IMR-90 (cell line): ENCODE results near the gene FLT1. TPM values are rescaled to one million over a fixed set of nuclear protein-coding genes. Genes with fewer than 3 reads are reported as not detected.

Source experiments
- ATAC-seq: fragments of 200-7000 bp; cut with Tn5 transposase; 2 replicates; pipeline ENCODE4 v1.9.1; 2020; ENCODE audit warnings: low read depth, mild to moderate bottlenecking, moderate library complexity
- BruUV-seq: library from RNA; stranded (reverse); fragments of 400-500 nt; replicated peaks from 2 replicates; lab custom pipeline; 2021; lab: Mats Ljungman, UMichigan
- CTCF ChIA-PET: fragments of 300-600 bp; formaldehyde crosslinking; extraction: SDS; loops from one replicate; lab custom pipeline; 2021; ENCODE audit warnings: antibody characterized with exemption; lab: Yijun Ruan, JAX
- POLR2A ChIA-PET: fragments of 300-600 bp; sonication (Branson Sonifier 250); formaldehyde crosslinking; loops from one replicate; lab custom pipeline; 2022; ENCODE audit warnings: antibody characterized with exemption; ENCODE audit not compliant: unreplicated experiment; lab: Charles Lee
- DNase-seq: peaks from one replicate; pipeline ENCODE4 v3.0.0; 2013
- H2AFZ ChIP-seq: replicated peaks from 2 replicates; pipeline ENCODE3; 2013; ENCODE audit warnings: low read length, mild to moderate bottlenecking; ENCODE audit not compliant: poor library complexity
- H2AK5ac ChIP-seq: 2 replicates; pipeline ENCODE4 v1.6.1; 2013; ENCODE audit warnings: low read depth, low read length, inconsistent platforms
- H2AK9ac ChIP-seq: replicated peaks from 2 replicates; pipeline ENCODE3; 2013; ENCODE audit warnings: mild to moderate bottlenecking, low read depth, low read length, moderate library complexity; ENCODE audit not compliant: poor library complexity
- H2BK120ac ChIP-seq: 2 replicates; pipeline ENCODE4 v1.6.1; 2013; ENCODE audit warnings: low read depth, low read length, inconsistent platforms
- H2BK15ac ChIP-seq: 3 replicates; pipeline ENCODE4 v1.6.1; 2013; ENCODE audit warnings: low read depth, low read length, inconsistent platforms
- H2BK20ac ChIP-seq: 2 replicates; pipeline ENCODE4 v1.6.1; 2013; ENCODE audit warnings: low read depth, mild to moderate bottlenecking, inconsistent platforms, low read length, moderate library complexity
- H2BK5ac ChIP-seq: 2 replicates; pipeline ENCODE4 v1.6.1; 2013; ENCODE audit warnings: mild to moderate bottlenecking, low read depth, low read length, inconsistent platforms; ENCODE audit not compliant: poor library complexity, severe bottlenecking
- H3K14ac ChIP-seq: replicated peaks from 2 replicates; pipeline ENCODE4 v1.6.1; 2013; ENCODE audit warnings: low read depth, low read length, inconsistent platforms
- H3K18ac ChIP-seq: 2 replicates; pipeline ENCODE4 v1.6.1; 2013; ENCODE audit warnings: low read depth, low read length, control low read depth
- H3K23ac ChIP-seq: 2 replicates; pipeline ENCODE4 v1.6.1; 2013; ENCODE audit warnings: low read depth, low read length, inconsistent platforms
- H3K27ac ChIP-seq: 2 replicates; pipeline ENCODE4 v1.5.1; 2013; ENCODE audit warnings: mild to moderate bottlenecking, control low read depth, low read length; ENCODE audit not compliant: insufficient read depth
- H3K27me3 ChIP-seq: 2 replicates; pipeline ENCODE4 v1.6.1; 2013; ENCODE audit warnings: low read length; ENCODE audit not compliant: control insufficient read depth, insufficient read depth
- H3K36me3 ChIP-seq: 2 replicates; pipeline ENCODE4 v1.6.1; 2013; ENCODE audit warnings: low read length, mixed read lengths; ENCODE audit not compliant: control insufficient read depth, insufficient read depth
- H3K4ac ChIP-seq: 2 replicates; pipeline ENCODE4 v1.6.1; 2013; ENCODE audit warnings: low read depth, low read length, inconsistent platforms
- H3K4me1 ChIP-seq: 2 replicates; pipeline ENCODE4 v1.6.1; 2013; ENCODE audit warnings: low read length, mixed read lengths; ENCODE audit not compliant: control insufficient read depth, insufficient read depth
- H3K4me2 ChIP-seq: 2 replicates; pipeline ENCODE4 v1.6.1; 2013; ENCODE audit warnings: low read depth, mild to moderate bottlenecking, control low read depth, low read length, moderate library complexity
- H3K4me3 ChIP-seq: 2 replicates; pipeline ENCODE4 v1.5.1; 2013; ENCODE audit warnings: low read depth, mild to moderate bottlenecking, control low read depth, low read length, moderate library complexity; ENCODE audit not compliant: insufficient read depth
- H3K56ac ChIP-seq: 2 replicates; pipeline ENCODE4 v1.6.1; 2013; ENCODE audit warnings: low read length, inconsistent platforms; ENCODE audit not compliant: insufficient read depth; ENCODE audit errors: extremely low read depth
- H3K79me1 ChIP-seq, 2 experiments: 2 replicates each; pipeline ENCODE4 v1.6.1; 2013; ENCODE audit warnings: low read length in 2 of 2, inconsistent platforms in 1 of 2, low read depth in 1 of 2
- H3K9ac ChIP-seq: 2 replicates; pipeline ENCODE4 v1.6.1; 2013; ENCODE audit warnings: low read depth, low read length, control low read depth
- H3K9me1 ChIP-seq: 2 replicates; pipeline ENCODE4 v1.6.1; 2013; ENCODE audit warnings: low read length, inconsistent platforms; ENCODE audit not compliant: insufficient read depth
- H3K9me3 ChIP-seq: 2 replicates; pipeline ENCODE4 v1.6.1; 2013; ENCODE audit warnings: low read length; ENCODE audit not compliant: control insufficient read depth, insufficient read depth
- H4K20me1 ChIP-seq: 2 replicates; pipeline ENCODE4 v1.6.1; 2013; ENCODE audit warnings: low read length, inconsistent platforms; ENCODE audit not compliant: insufficient read depth
- H4K5ac ChIP-seq: 2 replicates; pipeline ENCODE4 v1.6.1; 2013; ENCODE audit warnings: mild to moderate bottlenecking, low read depth, low read length, control low read depth
- H4K8ac ChIP-seq, 2 experiments: 2 replicates each; pipeline ENCODE4 v1.6.1; 2013; ENCODE audit warnings: low read depth in 2 of 2, low read length in 2 of 2, control low read depth in 1 of 2, inconsistent platforms in 1 of 2
- H4K91ac ChIP-seq: 2 replicates; pipeline ENCODE4 v1.6.1; 2013; ENCODE audit warnings: low read depth, low read length, inconsistent platforms; ENCODE audit not compliant: insufficient read depth
- FOS ChIP-seq: fragments of 150-350 bp; IDR thresholded peaks from 2 replicates; pipeline ENCODE4 v1.6.1; 2016; ENCODE audit warnings: low read depth, low read length
- MAFK ChIP-seq: IDR thresholded peaks from 2 replicates; pipeline ENCODE4 v1.6.1; 2012; ENCODE audit warnings: low read depth, low read length, improper control_type of control experiment
- MAZ ChIP-seq: IDR thresholded peaks from 2 replicates; pipeline ENCODE4 v1.6.1; 2012; ENCODE audit warnings: low read depth, mild to moderate bottlenecking, low read length, improper control_type of control experiment, moderate library complexity, borderline replicate concordance
- NFE2L2 ChIP-seq: fragments of 150-350 bp; IDR thresholded peaks from 2 replicates; pipeline ENCODE4 v1.6.1; 2016; ENCODE audit warnings: low read depth, mild to moderate bottlenecking, low read length
- RFX5 ChIP-seq: IDR thresholded peaks from 2 replicates; pipeline ENCODE4 v1.8.0; 2012; ENCODE audit warnings: low read depth, mild to moderate bottlenecking, low read length, moderate library complexity
- SMC3 ChIP-seq: fragments of 150-350 bp; IDR thresholded peaks from 2 replicates; pipeline ENCODE4 v1.6.1; 2016; ENCODE audit warnings: low read depth, mild to moderate bottlenecking, antibody characterized with exemption, low read length, moderate library complexity
- WGBS, 2 experiments: methylation state at CpG; one replicate each; pipeline versions ENCODE4 v1.1.5 to v1.1.7; 2013; ENCODE audit warnings: missing lambda C conversion rate in 2 of 2; ENCODE audit not compliant: insufficient read length in 1 of 2; ENCODE audit errors: extremely low coverage in 2 of 2; 5-methylcytosine and 5-hydroxymethylcytosine counted together
- dilution Hi-C: fragments of 300-500 bp; cut with HindIII; formaldehyde crosslinking; loops from one replicate; pipeline ENCODE4 v1.14.3; 2018; ENCODE audit warnings: low sequenced_read_pairs; ENCODE audit not compliant: unreplicated experiment
- in situ Hi-C: fragments of 300-500 bp; cut with MboI; formaldehyde crosslinking; loops from 3 replicates; pipeline ENCODE4 v1.14.3; 2019; ENCODE audit warnings: low sequenced_read_pairs, inconsistent platforms, mixed read lengths
- intact Hi-C: fragments of 100-400 bp; cut with micrococcal nuclease; formaldehyde crosslinking; loops from 2 replicates; pipeline ENCODE4 v1.10.0; 2022
- polyA plus RNA-seq, 3 experiments: library from polyadenylated mRNA; depleted of rRNA; stranded (reverse); fragments of >200 nt; gene quantifications; 2 replicates each; pipeline ENCODE4 v1.2.3, GENCODE V29; 2012; ENCODE audit warnings: low replicate concordance in 1 of 3
- total RNA-seq: library from RNA; depleted of rRNA; stranded (reverse); fragments of >200 nt; gene quantifications from 2 replicates; pipeline ENCODE4 v1.2.3, GENCODE V29; 2012
- TF ChIP-seq, protein P1 (sequence below): fragments of 150-350 bp; IDR thresholded peaks from 2 replicates; pipeline ENCODE4 v1.6.1; 2016; ENCODE audit warnings: low read depth, mild to moderate bottlenecking, low read length, moderate library complexity, borderline replicate concordance

The FLT1 gene
- total and polyA plus RNA-seq, 2 of the 4 experiments (the other 2 are of a cell fraction): 4.5 to 10.4 TPM

GRCh38 chr13:28463481-28463880, 31.4 kb downstream of the FLT1 start:
- intact Hi-C loops: no loop called here
- Histone ChIP-seq H2BK5ac (no peak overlapping the region), H2AFZ (no peak overlapping the region), H3K9me1 (peaks cover 8% of the 10 kb centered on the region), H2BK20ac (no peak overlapping the region), H2AK5ac (no peak overlapping the region), H3K9ac (no peak overlapping the region), H3K79me1 (peaks cover 3 to 9% of the 10 kb centered on the region in 2 experiments; a peak in 2 of 4 replicates), H2BK15ac (no peak overlapping the region), H3K27me3 (no peaks in the 10 kb centered on the region), H4K8ac (no peak overlapping the region), H3K4me1 (no peaks in the 10 kb centered on the region), H4K5ac (no peak overlapping the region), H3K4me3 (no peak overlapping the region), H2AK9ac (no peak overlapping the region), H3K4ac (no peak overlapping the region), H4K20me1 (no peaks in the 10 kb centered on the region), H3K14ac (no peak overlapping the region), H3K56ac (no peak overlapping the region), H3K36me3 (no peaks in the 10 kb centered on the region), H3K18ac (no peak overlapping the region), H2BK120ac (no peak overlapping the region), H3K9me3 (no peaks in the 10 kb centered on the region), H3K4me2 (no peak overlapping the region), H4K91ac (no peak overlapping the region), H3K23ac (no peak overlapping the region), H3K27ac (no peak overlapping the region)
- ChIA-PET CTCF (no interaction called here), POLR2A (interaction anchor here (0.5 kb wide), 1 partner anchor 63 kb away, joined by 9 read pairs; no protein-coding TSS in a partner anchor)
- TF ChIP-seq RFX5 (no peak), SMC3 (no peak), NFE2L2 (no peak), MAZ (no peak), FOS (no peak), MAFK (no peak)
- TF ChIP-seq, protein P1, sequence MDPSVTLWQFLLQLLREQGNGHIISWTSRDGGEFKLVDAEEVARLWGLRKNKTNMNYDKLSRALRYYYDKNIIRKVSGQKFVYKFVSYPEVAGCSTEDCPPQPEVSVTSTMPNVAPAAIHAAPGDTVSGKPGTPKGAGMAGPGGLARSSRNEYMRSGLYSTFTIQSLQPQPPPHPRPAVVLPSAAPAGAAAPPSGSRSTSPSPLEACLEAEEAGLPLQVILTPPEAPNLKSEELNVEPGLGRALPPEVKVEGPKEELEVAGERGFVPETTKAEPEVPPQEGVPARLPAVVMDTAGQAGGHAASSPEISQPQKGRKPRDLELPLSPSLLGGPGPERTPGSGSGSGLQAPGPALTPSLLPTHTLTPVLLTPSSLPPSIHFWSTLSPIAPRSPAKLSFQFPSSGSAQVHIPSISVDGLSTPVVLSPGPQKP: no peak
- DNase-seq (peak; percentile 27), ATAC-seq (no peak)
- no TSS peak for BruUV-seq
- in situ Hi-C loops: no loop called here
- dilution Hi-C loops: no loop called here
- no CpG with 5 or more reads among the region's 3 CpGs for WGBS, 2 experiments
